Measurements from ENCODE around the gene APOA4.

The APOA4 gene

DNA sequence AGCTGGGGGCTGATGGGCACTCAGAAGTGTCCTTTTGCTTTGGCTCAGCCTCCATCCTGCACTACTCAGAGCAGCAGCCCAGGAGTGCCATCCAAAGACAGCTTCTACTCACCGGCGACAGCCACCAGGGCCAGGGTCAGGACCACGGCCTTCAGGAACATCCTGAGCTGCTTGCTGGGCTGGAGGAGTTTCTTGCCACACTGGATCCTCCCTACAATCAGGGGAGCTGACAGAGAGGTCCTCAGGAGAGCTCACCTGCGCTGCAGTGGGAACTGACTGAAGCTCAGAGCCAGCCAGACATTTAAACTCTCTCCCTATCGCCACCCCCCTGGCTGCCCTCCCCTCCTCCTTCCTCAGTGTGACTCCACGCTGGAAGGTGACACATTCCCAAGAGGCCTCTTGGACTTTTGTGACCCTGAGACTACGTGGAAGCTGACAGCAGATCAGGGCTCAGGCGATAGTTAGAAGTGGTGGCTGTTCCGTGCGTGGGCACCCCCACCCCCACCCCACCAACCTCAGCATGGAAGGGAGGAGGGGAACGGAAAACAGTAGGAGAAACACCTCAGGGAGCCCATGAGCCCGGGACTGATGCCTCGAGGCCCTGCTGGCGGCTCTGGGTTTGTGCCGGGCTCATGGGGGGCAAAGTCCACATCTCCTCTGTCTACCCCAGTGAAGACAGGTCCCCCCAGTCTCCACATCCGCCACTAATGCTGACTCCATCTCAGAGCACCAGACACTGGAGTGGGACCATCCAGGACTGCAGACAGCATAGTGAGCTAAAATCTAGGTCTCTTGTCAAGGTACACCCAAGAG is at the start of gene APOA4:
TSS of gene APOA4 (minus strand) at position 274 of the 813 bp plus-strand sequence. CDS start at position 161, 113 bp downstream.
- DNase-seq: no peak

- DNase-seq: no peak
These were observed 48.1 kb upstream of the APOA4 start for GRCh38 chr11:116871248-116871647.

DNA sequence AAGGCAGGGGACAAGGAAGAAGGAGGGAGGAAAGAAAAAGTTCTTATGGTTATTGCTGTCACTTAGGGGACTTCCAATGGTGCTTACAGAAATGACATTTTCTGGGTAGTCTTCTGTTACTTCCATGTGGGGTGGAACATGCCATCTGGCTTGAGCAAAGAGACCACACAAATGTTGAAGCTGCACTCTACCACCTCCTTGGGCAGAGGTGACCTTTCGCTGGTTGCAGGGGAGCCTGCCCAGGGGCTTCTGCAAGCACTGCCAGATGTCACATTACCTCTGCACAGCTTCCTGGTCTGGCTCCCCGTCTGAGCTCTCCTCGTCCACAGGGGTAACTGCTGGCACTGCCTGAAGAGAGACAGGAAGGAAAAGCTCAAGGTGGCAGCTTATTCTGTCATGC is 47.0 kb upstream of the APOA4 start:
- DNase-seq: no peak

DNA sequence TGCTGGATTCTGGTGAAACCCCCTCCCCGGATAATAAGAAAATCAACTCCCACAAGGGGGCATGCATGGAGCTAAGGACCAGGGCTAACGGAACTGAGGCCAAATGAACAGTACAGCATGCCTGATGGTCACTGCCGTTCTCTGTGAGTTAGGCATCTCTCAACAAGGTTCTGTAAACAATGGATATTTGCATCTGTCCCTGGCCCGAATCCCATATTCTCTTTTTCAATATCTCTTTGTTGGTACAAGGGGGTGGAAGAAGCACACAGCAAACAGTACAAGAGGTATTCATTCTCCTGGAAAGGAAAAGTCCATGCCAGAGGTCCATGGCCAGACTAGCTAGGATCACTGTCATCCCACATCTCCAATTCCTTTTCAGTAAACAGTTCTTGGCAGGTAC is 46.5 kb upstream of the APOA4 start:
- no peak for DNase-seq

- no peak for DNase-seq
These were observed 45.0 kb upstream of the APOA4 start for GRCh38 chr11:116868066-116868465.

- no peak for DNase-seq
These were observed 44.5 kb upstream of the APOA4 start for GRCh38 chr11:116867619-116868018.

GRCh38 chr11:116866804-116867455 is 43.8 kb upstream of the APOA4 start:
- DNase-seq: no peak

DNA sequence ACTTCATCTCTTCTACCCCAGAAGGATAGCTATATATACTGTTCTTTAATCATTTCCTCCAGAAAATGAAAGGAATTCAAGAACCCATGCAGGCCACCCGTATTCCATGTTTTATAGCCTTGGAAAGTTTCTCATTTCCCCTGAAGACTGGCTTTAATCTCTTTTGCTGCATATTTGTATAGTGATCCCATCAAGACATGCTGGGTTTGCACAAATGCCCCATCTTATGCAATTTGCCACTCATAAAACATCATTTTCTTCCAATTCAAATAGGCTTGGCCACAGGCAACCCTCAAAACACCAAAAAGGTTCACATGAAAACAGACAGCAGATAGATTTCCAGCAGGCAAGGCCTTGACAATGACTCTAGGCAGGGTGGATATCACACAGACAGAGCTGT is 42.6 kb upstream of the APOA4 start:
- no peak for DNase-seq

DNA sequence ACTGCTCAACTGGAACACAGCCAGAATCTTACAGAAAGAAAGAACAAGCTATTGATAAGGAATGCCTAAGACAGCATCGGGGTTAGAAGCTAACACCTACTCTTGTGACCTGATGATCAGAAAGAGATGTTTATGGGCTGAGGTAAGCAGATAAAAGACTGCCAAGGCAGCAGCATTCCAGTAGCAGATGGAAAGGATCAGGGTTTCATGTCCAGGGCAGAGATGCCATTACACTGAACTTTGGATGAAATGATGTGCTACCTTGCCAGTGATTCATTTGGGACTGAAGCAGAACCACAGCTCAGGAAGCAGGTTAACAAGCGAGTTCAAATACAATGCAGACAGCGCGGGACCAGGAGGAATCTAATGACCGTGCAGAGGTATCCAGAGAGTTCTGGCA is 41.4 kb upstream of the APOA4 start:
- no peak for DNase-seq

DNA sequence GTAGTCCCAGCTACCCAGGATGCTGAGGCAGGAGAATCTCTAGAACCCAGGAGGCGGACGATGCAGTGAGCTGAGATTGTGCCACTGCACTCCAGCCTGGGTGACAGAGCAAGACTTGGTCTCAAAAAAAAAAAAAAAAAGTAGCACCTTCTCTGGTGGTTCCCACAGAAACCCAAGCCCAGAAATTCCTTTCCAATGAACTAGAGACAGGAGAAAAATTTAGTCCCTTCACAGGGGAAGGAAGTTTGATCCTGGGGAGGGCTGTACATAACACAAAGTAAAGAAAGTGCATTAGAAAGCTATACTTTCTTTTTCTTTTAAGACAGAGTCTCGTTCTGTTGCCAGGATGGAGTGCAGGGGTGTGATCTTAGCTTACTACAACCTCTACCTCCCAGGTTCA is 39.8 kb upstream of the APOA4 start:
- no peak for DNase-seq

- DNase-seq: no peak
These were observed 39.1 kb upstream of the APOA4 start for GRCh38 chr11:116862185-116862584.

- DNase-seq: no peak
These were observed 38.4 kb upstream of the APOA4 start for GRCh38 chr11:116861539-116861938.

- DNase-seq: no peak
These were observed 37.2 kb upstream of the APOA4 start for GRCh38 chr11:116860303-116860702.

GRCh38 chr11:116859175-116859574 is 36.1 kb upstream of the APOA4 start:
- no peak for DNase-seq

DNA sequence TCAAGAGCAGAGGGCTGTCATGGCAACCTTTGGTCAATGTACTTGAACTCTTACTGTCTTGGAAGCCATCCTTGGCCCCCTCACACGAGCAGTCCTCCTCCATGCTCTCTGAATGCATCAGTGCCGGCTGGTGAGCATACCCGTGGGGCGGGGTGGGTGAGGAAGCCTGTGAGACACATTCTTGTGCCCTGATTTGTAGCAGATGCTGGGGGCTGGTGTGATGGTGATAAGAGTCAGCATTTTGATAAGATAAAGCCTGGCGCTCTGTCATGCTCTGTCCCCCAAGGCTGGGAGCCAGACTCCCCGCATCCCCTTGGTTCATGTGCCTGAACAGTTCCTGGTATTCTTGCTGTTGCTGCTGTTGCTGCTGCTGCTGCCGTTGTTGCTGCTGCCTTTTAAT is 34.8 kb upstream of the APOA4 start:
- no peak for DNase-seq

DNA sequence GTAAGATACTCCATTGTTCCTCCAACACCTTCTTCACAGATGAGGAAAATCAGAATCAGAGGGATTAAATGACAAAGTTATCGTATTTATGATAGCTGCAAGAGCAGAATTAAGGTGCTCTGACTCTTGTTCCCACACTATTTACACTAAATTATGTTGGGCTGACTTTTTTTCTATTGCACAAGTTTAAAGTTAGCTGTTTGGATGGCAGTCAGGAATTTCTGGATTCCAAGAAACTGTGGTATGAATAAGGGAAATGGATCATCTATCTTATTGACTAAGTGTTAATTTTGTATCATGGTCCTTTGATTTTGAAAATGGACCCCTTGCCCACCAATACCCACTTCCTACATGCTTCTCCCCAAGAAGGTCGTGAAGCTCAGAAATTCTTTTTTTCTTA is 34.2 kb upstream of the APOA4 start:
- DNase-seq: no peak

- no peak for DNase-seq
These were observed 33.3 kb upstream of the APOA4 start for GRCh38 chr11:116856423-116856822.

DNA sequence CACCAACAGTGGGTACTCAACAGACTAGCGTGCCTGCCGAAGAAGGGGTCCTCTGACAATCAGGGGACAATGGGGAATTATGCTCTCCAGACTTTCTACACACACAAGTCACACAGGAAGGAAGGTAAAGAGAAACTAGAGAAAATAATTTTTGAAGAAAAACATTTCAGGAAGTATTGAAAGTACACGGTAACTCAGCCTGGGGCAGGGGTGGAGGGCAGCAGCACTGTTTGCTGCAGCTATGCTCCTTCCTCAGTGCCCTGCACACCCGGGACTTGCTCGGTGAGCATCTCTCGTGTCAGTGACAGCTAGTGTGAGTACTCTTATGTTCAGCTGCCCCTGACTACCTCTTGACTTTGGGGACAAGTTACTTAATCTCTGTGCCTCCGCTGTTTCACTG is 32.3 kb upstream of the APOA4 start:
- DNase-seq: no peak

DNA sequence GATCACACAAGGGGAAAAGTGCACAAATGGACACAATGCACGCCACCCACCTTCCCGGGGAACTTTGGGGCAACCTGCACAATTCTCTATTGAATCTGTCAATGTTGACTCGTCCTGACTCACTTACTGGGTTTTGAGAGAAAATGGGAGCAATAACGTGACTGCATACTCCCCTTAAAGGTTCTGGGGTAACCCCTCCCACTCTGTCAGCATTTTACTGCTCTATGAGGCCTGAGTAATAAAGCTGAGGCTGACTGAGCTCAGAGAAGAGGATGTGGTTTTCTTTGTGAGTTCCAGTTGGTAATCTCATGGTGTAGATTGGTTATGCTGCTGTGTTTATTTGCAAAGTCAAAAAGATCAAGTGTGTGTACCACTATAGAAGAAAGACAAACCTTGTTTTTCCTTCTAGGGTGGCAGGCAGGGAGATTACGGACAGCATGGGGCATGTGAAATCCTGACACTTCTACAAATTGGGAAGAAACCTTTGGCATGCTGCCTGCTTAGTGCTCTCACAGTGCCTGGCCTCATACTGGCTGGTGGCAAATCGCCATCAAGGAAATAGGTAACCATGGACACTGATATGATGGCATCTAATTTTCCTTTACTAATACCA is 30.5 kb upstream of the APOA4 start:
- DNase-seq: no peak

DNA sequence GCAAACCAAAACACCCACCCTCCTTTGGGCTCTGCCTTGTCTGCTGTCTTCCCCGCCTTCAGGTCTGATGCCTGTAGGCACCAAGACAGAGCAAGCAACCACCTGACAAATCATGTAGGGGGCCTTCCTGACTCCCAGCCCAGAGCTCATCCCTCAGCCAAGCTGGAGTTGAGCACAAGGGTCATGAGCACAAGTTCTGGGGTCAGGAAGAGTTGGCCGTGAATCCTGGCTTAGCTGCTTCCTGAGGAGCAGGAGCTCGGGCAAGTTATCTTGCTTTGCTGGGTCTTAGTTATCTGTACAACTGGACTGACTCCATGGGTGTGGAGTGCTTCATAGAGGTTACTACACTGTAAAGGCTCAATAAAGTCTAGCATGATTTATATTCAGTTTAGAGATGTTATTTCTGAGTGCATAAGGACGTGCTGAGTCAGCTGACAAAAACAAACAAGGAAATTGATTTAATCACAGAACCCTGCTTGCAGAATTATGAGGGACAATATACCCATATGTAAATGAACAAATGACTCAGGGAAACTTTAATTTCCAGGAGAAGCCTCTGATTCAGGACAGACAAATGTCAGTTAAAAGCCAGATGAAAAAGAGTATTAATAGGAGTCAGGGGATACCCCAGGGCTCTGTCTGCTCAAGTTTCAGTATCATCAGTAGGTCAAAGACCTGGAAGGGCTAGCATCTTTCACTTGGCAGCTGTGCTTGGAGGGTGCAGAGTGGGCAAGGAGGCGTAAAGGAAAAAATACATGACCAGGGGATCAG is 29.3 kb upstream of the APOA4 start:
- DNase-seq: no peak

GRCh38 chr11:116851626-116852025 is 28.5 kb upstream of the APOA4 start:
- no peak for DNase-seq

DNA sequence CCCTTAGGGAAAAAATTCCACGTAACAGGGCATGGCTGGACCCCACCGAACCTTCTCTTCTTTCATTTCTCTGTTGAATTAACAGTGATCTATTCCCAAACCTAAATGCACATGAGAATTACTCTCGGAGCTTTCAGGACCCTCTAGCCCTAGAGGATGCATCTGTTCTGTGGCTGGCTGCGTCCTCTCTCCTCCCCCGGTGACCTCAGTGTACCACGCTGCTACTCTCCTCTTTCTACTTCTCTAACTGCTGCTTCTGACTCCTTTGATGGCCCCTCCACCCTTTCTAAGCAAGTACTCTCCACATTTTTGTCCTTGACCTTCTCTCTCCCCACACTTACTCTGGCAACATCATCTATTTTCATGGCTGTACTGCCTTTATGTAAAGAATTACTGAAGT is 26.4 kb upstream of the APOA4 start:
- no peak for DNase-seq

DNA sequence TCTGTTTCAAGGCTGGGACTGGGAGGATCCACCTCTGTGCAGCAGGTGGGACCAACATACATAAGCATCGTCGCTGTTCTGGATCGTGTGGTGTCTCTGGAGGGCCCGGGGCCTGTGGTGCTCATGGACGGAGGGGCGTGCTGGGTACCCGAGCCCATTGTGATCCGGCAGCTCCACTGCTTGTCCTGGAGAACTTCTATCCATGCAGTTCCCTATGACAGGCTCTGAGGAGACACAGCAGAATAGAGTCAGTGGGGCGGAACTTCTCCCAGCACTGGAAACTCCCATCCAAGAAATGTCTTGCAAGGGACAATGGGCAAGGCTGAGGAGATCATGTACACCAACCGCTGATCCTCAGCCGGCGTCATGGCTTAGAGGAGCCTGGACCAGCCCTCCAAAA is 26.0 kb upstream of the APOA4 start:
- no peak for DNase-seq

All from NCI-H1105 treated with DMSO at 0.1 percent for 48 hours (cell line).